HepG2 (cell line): Measurements from ENCODE around the gene STK40. TPM values are rescaled to one million over a fixed set of nuclear protein-coding genes. Genes with fewer than 3 reads are reported as not detected.

ENCODE experiments used
- ATAC-seq: fragments of 200-7000 bp; cut with Tn5 transposase; 3 replicates; pipeline ENCODE4 v1.9.1; 2020; ENCODE audit warnings: mild to moderate bottlenecking, moderate library complexity
- BruUV-seq: library from RNA; stranded (reverse); fragments of 400-500 nt; replicated peaks from 2 replicates; lab custom pipeline; 2021; lab: Mats Ljungman, UMichigan
- CTCF ChIA-PET: fragments of 300-600 bp; formaldehyde crosslinking; extraction: SDS; loops from one replicate; lab custom pipeline; 2021; ENCODE audit warnings: low total read pairs, inconsistent platforms, low intra/inter-chr PET ratio; lab: Yijun Ruan, JAX
- POLR2A ChIA-PET: fragments of 350-600 bp; sonication (Branson Sonifier 250); formaldehyde crosslinking; loops from one replicate; lab custom pipeline; 2020; ENCODE audit warnings: antibody characterized with exemption, inconsistent platforms; lab: Yijun Ruan, JAX
- DNase-seq: peaks from one replicate; pipeline ENCODE4 v3.0.0-alpha.2; 2015; ENCODE audit warnings: low spot score
- FAIRE-seq: peaks from 3 replicates; lab custom pipeline; 2011; peaks lifted over from hg19 to GRCh38; lab: Jason Lieb, UNC
- H2AFZ ChIP-seq: one replicate; pipeline ENCODE4 v1.6.1; 2011; ENCODE audit warnings: low read length, inconsistent platforms
- H3K27ac ChIP-seq: fragments of 300-600 bp; 3 replicates; pipeline ENCODE4 v1.8.0; 2011; ENCODE audit warnings: mixed run types, mild to moderate bottlenecking, mixed read lengths, low read length, inconsistent platforms; ENCODE audit not compliant: insufficient read depth; ENCODE audit errors: extremely low read length
- H3K27me3 ChIP-seq, 2 experiments: fragments of 200-600 bp in 1 of 2; 2 replicates in 1 of 2; 3 replicates in 1 of 2; pipeline versions ENCODE4 v1.6.0 to v1.8.0; 2011; ENCODE audit warnings: low read length in 2 of 2, mild to moderate bottlenecking in 2 of 2, moderate library complexity in 2 of 2, inconsistent platforms in 1 of 2; ENCODE audit not compliant: insufficient read depth in 2 of 2, control insufficient read depth in 1 of 2
- H3K36me3 ChIP-seq, 2 experiments: fragments of 200-600 bp in 1 of 2; replicated peaks in 1 of 2; 2 replicates in 1 of 2; 3 replicates in 1 of 2; pipeline versions ENCODE4 v1.5.1 to v1.8.0; 2011; ENCODE audit warnings: low read length in 2 of 2, inconsistent platforms in 1 of 2; ENCODE audit not compliant: insufficient read depth in 2 of 2, control insufficient read depth in 1 of 2
- H3K4me1 ChIP-seq: 2 replicates; pipeline ENCODE4 v1.5.1; 2012; ENCODE audit warnings: low read length, inconsistent platforms; ENCODE audit not compliant: insufficient read depth
- H3K4me2 ChIP-seq: 2 replicates; pipeline ENCODE4 v1.6.0; 2011; ENCODE audit warnings: low read depth, low read length, inconsistent platforms
- H3K4me3 ChIP-seq, 3 experiments: fragments of 200-600 bp in 1 of 3; sonication (generic), shearing (Covaris generic) in 1 of 3; replicated peaks in 1 of 3; 2 replicates each; pipeline ENCODE4 v1.5.1; 2011 to 2016; ENCODE audit warnings: low read length in 3 of 3, inconsistent platforms in 2 of 3, low read depth in 2 of 3, mild to moderate bottlenecking in 2 of 3, control low read depth in 1 of 3, mixed read lengths in 1 of 3; ENCODE audit not compliant: insufficient read depth in 1 of 3
- H3K79me2 ChIP-seq: one replicate; pipeline ENCODE4 v1.6.1; 2011; ENCODE audit warnings: low read length, inconsistent platforms; ENCODE audit not compliant: insufficient read depth
- H3K9ac ChIP-seq: 2 replicates; pipeline ENCODE4 v1.6.0; 2011; ENCODE audit warnings: mild to moderate bottlenecking, low read depth, low read length, inconsistent platforms; ENCODE audit not compliant: insufficient read depth
- H3K9me3 ChIP-seq: 2 replicates; pipeline ENCODE4 v1.5.1; 2012; ENCODE audit warnings: mild to moderate bottlenecking, low read length
- H4K20me1 ChIP-seq: 2 replicates; pipeline ENCODE4 v1.6.0; 2011; ENCODE audit warnings: inconsistent platforms, mild to moderate bottlenecking, low read length, moderate library complexity; ENCODE audit not compliant: insufficient read depth
- ERF ChIP-seq: IDR thresholded peaks from 2 replicates; pipeline ENCODE4 v1.6.1; 2018; ENCODE audit warnings: missing biosample characterization, missing genetic modification reagents
- PAWR ChIP-seq: sonication (generic); formaldehyde crosslinking; IDR thresholded peaks from 2 replicates; pipeline ENCODE4 v1.4.0; 2020; ENCODE audit warnings: missing genetic modification reagents, mild to moderate bottlenecking, borderline replicate concordance
- ZNF234 ChIP-seq: sonication (generic); formaldehyde crosslinking; conservative IDR thresholded peaks from 2 replicates; pipeline ENCODE4 v1.5.1; 2020; ENCODE audit warnings: mild to moderate bottlenecking, missing genetic modification reagents
- ZNF687 ChIP-seq: sonication (generic); formaldehyde crosslinking; IDR thresholded peaks from 2 replicates; pipeline ENCODE4 v1.5.1; 2020; ENCODE audit warnings: mild to moderate bottlenecking, missing genetic modification reagents, moderate library complexity
- WGBS: methylation state at CpG from one replicate; pipeline ENCODE4 v1.1.6; 2017; ENCODE audit warnings: low lambda C conversion rate; 5-methylcytosine and 5-hydroxymethylcytosine counted together
- in situ Hi-C: cut with HindIII; loops from 2 replicates; pipeline ENCODE4 v1.10.0; 2017; ENCODE audit warnings: low pct_unique_long_range_greater_than_20kb; ENCODE audit not compliant: extremely low pct_ligation_motif_present
- intact Hi-C: fragments of 100-400 bp; cut with micrococcal nuclease; formaldehyde crosslinking; loops from one replicate; pipeline ENCODE4 v1.10.0; 2022; ENCODE audit not compliant: unreplicated experiment
- polyA plus RNA-seq, 8 experiments: library from polyadenylated mRNA; depleted of rRNA in 3 of 8; stranded (reverse) in 7 of 8; unstranded in 1 of 8; fragments of >200 nt; fragmentation: Illumina TruSeq in 4 of 8; extraction: Trizol in 4 of 8; gene quantifications; 2 replicates each; pipeline versions ENCODE4 v1.2.1 to v1.2.3, GENCODE V29; 2011 to 2016; ENCODE audit warnings: low read depth in 4 of 8, missing spikeins in 1 of 8, mixed read lengths in 1 of 8; ENCODE audit not compliant: insufficient read depth in 1 of 8
- total RNA-seq, 5 experiments: library from RNA; depleted of rRNA; stranded (reverse); fragments of >200 nt; fragmentation: Illumina TruSeq; extraction: Trizol; gene quantifications; 2 replicates each; pipeline ENCODE4 v1.2.3, GENCODE V29; 2016; ENCODE audit warnings: low read depth in 1 of 5

Gene STK40
- total and polyA plus RNA-seq, 2 of the 13 experiments (the other 11 are each of a cell fraction or from before 2014, with no cell fraction given): 33.8 to 35.1 TPM

- ChIA-PET CTCF (no interaction called here), POLR2A (no interaction called here)
- in situ Hi-C loops: no loop called here
- DNase-seq: no peak
- Histone ChIP-seq H3K4me3 (no peak overlapping the region), H3K4me1 (peaks cover 63% of the 10 kb centered on the region), H3K9me3 (no peaks in the 10 kb centered on the region), H3K4me2 (no peak overlapping the region), H4K20me1 (no peaks in the 10 kb centered on the region), H3K79me2 (peaks cover 40% of the 10 kb centered on the region), H3K36me3 (peaks cover 4 to 20% of the 10 kb centered on the region in 2 experiments; a peak in 4 of 5 replicates), H3K27ac (peak overlapping the region; percentile 91), H2AFZ (no peak overlapping the region), H3K9ac (no peak overlapping the region), H3K27me3 (no peaks in the 10 kb centered on the region)
- ATAC-seq: no peak
- FAIRE-seq: no peak
- BruUV-seq: no TSS peak
- 96% methylated on average over 3 of the region's 3 CpGs for WGBS
- TF ChIP-seq ERF (no peak), ZNF234 (CRISPR knock-in tag) (no peak), ZNF687 (CRISPR knock-in tag) (peak; percentile 15; the same call in 1 of the 2 replicates), PAWR (CRISPR knock-in tag) (no peak)
- intact Hi-C loops: no loop called here
Measured at GRCh38 chr1:36372617-36373016, 13.1 kb downstream of the STK40 start.
